Epithelial cell of proximal tubule (primary cell): ENCODE data around the gene RSPH9. TPM values are rescaled to one million over a fixed set of nuclear protein-coding genes. Genes with fewer than 3 reads are reported as not detected.
A peak's percentile ranks its signal among the peaks of the same experiment; 100 is the strongest.

Experiments used
- DNase-seq: peaks from one replicate; pipeline ENCODE4 v3.0.0-alpha.2; 2011; ENCODE audit warnings: low read depth
- H3K4me3 ChIP-seq: 2 replicates; pipeline ENCODE4 v1.5.1; 2011; ENCODE audit warnings: low read depth, mild to moderate bottlenecking, low read length
- total RNA-seq: library from RNA; depleted of rRNA; stranded (reverse); fragments of >200 nt; gene quantifications from 2 replicates; pipeline ENCODE4 v1.2.3, GENCODE V29; 2015
- TF ChIP-seq, protein P1 (sequence below): conservative IDR thresholded peaks from 2 replicates; pipeline ENCODE4 v1.5.1; 2012; ENCODE audit warnings: low read depth, mild to moderate bottlenecking, low read length

RSPH9 gene, protein sequence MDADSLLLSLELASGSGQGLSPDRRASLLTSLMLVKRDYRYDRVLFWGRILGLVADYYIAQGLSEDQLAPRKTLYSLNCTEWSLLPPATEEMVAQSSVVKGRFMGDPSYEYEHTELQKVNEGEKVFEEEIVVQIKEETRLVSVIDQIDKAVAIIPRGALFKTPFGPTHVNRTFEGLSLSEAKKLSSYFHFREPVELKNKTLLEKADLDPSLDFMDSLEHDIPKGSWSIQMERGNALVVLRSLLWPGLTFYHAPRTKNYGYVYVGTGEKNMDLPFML
- total RNA-seq: 0.14 TPM in 1 of 2 replicates, not detected in the other

DNA sequence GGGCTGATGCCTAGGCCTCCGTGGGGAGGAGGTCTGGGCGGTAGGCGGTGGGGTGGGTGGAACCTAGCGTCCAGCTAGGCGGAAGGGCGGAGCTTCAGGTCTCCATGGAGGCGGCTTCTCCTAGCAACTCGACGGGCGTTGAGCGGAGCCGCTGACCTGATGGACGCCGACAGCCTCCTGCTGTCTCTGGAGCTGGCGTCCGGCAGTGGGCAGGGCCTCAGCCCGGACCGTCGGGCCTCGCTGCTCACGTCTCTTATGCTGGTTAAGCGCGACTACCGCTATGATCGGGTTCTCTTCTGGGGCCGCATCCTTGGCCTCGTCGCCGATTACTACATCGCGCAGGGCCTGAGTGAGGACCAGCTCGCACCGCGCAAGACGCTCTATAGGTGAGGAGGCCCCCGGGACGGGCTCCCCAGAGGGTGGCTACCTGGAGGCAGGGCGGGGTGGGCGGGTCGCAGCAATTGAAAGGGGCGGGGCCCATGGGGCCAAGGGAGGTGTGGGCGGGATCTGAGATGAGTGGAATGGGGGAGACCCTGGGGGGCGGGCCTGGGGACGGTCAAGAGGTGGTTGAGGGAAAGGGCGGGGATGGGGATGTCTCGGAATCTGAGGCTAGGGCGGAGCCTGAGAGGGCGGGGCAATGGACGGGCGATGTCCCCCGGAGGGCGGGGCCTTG lies at the start of gene RSPH9:
TSS of gene RSPH9 (plus strand) at position 97 of the 673 bp plus-strand sequence. CDS start at position 160, 63 bp downstream.
- no peak for DNase-seq
- TF ChIP-seq, protein P1, sequence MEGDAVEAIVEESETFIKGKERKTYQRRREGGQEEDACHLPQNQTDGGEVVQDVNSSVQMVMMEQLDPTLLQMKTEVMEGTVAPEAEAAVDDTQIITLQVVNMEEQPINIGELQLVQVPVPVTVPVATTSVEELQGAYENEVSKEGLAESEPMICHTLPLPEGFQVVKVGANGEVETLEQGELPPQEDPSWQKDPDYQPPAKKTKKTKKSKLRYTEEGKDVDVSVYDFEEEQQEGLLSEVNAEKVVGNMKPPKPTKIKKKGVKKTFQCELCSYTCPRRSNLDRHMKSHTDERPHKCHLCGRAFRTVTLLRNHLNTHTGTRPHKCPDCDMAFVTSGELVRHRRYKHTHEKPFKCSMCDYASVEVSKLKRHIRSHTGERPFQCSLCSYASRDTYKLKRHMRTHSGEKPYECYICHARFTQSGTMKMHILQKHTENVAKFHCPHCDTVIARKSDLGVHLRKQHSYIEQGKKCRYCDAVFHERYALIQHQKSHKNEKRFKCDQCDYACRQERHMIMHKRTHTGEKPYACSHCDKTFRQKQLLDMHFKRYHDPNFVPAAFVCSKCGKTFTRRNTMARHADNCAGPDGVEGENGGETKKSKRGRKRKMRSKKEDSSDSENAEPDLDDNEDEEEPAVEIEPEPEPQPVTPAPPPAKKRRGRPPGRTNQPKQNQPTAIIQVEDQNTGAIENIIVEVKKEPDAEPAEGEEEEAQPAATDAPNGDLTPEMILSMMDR: no peak
- peak within 1 kb of the TSS; percentile 45 for H3K4me3 ChIP-seq

DNA sequence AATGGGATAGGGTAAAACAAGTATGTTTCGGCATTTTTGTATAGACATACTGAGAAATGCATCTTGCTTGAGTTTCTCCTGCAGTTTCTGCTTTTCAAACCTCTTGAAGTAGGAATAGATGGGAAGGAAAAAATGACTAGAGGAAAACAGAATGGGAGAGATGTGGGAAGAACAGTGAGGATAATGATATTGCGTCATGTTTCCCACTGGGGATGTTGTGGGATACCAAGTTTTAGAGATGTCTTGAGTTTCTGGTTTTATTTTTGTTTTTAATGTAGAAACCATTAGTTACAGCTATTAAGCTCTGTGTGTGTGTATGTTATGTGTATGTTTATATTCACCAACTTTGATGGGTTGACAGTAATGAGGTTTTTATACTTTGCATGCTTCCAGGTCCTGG lies 44.2 kb upstream of the RSPH9 start:
- TF ChIP-seq, protein P1: no peak
- H3K4me3 ChIP-seq: no peak overlapping the region
- DNase-seq: no peak

DNA sequence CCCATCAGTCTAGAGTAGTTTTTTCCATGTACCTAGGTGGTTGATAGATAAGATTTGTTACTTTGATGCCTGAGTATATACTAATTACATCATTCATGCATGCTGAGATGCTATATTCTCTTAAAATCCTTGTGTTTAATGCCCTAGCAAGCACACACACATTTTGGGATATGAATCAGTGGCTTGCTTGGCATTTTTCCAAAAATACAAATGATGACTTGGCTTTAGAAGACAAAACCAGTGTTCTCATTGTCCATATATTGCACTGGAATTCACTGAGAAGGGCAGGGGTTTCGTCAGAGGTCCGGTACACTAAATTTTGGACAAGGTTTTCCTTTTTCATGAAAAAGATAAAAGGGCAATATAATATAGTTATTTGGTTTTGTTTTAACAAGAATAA lies 40.7 kb upstream of the RSPH9 start:
- TF ChIP-seq, protein P1: no peak
- H3K4me3 ChIP-seq: no peak overlapping the region
- no peak for DNase-seq

DNA sequence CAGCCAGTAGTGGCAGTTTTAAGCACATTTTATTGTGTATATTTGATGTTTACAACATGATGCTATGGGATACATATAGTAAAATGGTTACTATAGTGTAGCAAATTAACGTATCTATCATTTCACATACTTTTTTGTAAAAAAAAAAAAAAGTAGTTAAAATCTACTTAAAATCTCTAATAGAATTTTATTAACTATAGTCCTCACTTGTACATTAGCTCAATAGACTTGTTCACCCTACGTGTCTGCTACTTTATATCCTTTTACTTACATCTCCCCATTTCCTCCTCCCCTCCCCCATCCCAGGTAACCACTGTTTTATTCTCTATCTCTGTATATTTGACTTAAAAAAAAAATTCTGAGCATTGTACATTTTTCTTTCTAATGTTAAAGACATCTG lies 38.8 kb upstream of the RSPH9 start:
- no peak overlapping the region for H3K4me3 ChIP-seq
- TF ChIP-seq, protein P1: no peak
- DNase-seq: no peak

DNA sequence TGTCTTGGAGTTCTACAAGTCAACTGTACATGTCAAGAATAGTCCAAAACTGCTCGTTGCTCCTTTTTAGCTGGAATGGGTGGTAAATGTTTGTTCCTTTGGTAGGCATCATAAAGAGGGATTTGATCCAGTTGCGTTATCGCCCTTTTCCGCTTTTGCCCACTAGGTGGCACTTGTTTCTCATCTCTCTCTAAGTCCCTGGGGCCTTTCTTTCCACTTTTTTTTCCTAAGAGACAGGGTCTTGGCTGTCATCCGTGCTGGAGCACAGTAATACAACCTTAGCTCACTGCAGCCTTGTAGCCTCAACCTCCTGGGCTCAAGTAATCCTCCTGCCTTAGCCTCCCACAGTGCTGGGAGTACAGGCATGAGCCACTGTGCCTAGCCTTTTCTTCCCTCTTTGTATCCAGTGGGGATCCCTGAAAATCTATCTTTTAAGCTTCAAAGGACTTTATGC lies 36.5 kb upstream of the RSPH9 start:
- H3K4me3 ChIP-seq: no peak overlapping the region
- DNase-seq: peak; percentile 33
- TF ChIP-seq, protein P1: peak; percentile 89

DNA sequence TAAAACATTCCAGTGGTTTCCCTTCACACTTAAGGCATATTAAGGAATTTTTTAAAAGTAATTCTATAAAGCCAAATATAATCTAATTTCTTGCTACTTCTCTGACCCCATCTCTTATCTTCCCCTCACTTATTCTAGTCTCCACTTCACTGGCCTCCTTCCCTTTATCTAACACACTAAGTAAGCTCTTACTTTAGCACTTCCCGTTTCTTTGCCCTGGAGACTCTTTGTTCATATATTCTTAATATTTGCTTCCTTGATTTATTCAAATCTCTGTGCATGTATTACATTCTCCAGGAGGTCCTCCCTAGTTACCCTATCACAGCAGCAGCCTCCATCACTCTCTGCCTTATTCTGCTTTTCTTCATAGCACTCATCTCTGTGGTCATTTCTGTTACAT lies 36.0 kb upstream of the RSPH9 start:
- no peak for DNase-seq
- no peak overlapping the region for H3K4me3 ChIP-seq
- TF ChIP-seq, protein P1: no peak
